PC-9 (cell line): ENCODE results near the gene SMYD2.

ENCODE experiments used
- EZH2 ChIP-seq: fragments of 200-600 bp; sonication (generic); IDR thresholded peaks from 2 replicates; pipeline ENCODE4 v1.8.0; 2017; ENCODE audit warnings: antibody characterized with exemption, low read depth
- TF ChIP-seq, protein P1 (sequence below): fragments of 200-600 bp; sonication (generic); conservative IDR thresholded peaks from 2 replicates; pipeline ENCODE4 v1.6.1; 2017; ENCODE audit warnings: mixed run types, antibody characterized with exemption, mild to moderate bottlenecking, moderate library complexity

- TF ChIP-seq, protein P1, sequence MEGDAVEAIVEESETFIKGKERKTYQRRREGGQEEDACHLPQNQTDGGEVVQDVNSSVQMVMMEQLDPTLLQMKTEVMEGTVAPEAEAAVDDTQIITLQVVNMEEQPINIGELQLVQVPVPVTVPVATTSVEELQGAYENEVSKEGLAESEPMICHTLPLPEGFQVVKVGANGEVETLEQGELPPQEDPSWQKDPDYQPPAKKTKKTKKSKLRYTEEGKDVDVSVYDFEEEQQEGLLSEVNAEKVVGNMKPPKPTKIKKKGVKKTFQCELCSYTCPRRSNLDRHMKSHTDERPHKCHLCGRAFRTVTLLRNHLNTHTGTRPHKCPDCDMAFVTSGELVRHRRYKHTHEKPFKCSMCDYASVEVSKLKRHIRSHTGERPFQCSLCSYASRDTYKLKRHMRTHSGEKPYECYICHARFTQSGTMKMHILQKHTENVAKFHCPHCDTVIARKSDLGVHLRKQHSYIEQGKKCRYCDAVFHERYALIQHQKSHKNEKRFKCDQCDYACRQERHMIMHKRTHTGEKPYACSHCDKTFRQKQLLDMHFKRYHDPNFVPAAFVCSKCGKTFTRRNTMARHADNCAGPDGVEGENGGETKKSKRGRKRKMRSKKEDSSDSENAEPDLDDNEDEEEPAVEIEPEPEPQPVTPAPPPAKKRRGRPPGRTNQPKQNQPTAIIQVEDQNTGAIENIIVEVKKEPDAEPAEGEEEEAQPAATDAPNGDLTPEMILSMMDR = peak; percentile 47
- no peak for TF ChIP-seq EZH2
Observed at GRCh38 chr1:214319938-214320337, 39.0 kb downstream of the SMYD2 start.
